ENCODE results near the gene PXDN.
A peak's percentile ranks its signal among the peaks of the same experiment; 100 is the strongest.

Gene PXDN

DNA sequence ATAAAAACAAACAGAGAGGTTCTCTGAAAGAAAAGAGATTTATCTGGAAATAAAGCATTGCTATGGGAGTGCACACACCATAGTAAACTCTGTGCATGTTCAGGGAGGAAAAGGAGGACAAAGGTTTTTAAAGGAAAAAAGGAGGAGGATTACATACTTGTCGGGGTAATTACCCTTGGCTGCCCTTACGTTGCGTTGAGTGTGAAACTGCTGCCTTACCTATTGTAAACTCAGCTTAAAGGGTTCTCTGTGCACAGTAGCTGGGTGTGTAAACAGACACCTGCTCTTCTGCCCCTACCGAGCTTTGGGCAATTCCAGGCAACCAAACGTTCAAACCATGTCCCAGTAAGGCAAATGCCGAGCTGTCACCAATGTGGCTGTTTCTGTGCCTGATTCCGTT lies 29.6 kb upstream of the PXDN start:
- no peak overlapping the region for H3K27ac ChIP-seq
- TF ChIP-seq, protein P1, sequence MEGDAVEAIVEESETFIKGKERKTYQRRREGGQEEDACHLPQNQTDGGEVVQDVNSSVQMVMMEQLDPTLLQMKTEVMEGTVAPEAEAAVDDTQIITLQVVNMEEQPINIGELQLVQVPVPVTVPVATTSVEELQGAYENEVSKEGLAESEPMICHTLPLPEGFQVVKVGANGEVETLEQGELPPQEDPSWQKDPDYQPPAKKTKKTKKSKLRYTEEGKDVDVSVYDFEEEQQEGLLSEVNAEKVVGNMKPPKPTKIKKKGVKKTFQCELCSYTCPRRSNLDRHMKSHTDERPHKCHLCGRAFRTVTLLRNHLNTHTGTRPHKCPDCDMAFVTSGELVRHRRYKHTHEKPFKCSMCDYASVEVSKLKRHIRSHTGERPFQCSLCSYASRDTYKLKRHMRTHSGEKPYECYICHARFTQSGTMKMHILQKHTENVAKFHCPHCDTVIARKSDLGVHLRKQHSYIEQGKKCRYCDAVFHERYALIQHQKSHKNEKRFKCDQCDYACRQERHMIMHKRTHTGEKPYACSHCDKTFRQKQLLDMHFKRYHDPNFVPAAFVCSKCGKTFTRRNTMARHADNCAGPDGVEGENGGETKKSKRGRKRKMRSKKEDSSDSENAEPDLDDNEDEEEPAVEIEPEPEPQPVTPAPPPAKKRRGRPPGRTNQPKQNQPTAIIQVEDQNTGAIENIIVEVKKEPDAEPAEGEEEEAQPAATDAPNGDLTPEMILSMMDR (conservative IDR thresholded peaks at IDR 0.05): no peak
- TF ChIP-seq ZFX (IDR thresholded peaks at IDR 0.05): no peak

DNA sequence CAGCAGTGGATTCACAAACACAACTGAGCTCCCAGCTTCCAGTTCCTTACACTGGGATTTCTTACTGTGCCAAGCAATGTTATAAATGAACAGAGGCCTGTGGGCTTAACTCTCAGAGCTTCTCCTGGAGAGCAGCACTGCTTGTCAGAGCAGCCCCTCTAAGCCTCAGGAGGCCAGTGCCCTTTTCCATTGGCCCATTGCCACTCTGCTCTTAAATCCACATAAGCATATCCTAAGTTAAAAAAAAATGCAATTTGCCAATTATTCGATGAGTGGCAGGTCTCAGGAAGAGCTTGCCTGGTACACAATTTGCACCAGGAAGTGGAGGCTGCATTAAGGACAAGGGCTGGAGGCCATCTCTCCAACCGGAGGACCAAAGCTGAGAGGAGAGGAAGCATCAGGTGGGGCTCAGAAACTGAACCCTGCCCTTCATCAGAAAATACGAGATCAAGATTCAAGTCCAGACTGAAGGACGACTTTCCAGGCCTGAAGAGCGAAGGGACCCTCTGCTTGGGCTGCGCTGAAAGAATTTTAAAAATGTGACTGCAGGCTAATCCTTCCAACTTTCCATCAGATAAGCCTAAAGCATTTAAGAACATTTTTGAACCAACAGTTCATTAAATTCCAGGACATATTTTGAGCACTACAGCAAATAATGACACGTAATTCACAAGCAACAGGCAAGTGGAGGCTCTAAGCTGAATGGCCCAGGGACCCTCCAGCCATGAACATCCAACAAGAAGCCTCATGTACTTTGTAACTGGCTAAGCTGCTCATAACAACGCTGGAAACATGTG lies 28.4 kb upstream of the PXDN start:
- TF ChIP-seq, protein P1 (conservative IDR thresholded peaks at IDR 0.05): no peak
- no peak for TF ChIP-seq ZFX (IDR thresholded peaks at IDR 0.05)
- H3K27ac ChIP-seq: no peak overlapping the region

DNA sequence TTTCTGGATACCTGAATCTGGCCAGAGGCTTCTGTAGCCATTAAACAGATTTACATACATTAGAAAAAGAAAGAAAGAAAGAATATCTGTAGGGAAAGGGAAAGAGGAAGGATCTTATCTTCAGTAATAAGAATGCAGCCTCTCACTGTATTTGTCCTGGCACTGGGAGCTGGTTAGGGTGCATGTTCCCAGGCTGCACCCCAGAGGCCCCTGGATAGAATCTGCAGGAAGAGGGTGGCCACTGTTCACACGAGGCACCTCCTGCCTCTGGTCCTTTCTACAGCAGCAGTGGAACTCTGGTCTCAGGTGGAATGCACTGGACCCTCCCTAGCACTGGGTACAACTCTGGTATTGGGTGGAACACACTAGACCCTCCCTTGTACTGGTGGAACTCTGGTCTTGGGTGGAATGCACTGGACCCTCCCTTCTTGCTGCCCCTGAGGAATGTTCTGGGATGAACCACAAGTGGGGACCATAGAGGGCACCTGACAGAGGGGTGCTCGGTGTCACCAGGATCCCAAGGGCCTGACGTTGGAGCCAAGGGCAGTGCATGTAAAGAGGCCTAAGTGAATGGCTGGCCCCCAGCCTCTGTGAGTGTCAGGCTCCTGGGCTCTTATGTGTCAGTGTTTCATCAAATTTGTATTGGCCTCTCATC lies 27.4 kb upstream of the PXDN start:
- TF ChIP-seq ZFX (IDR thresholded peaks at IDR 0.05): no peak
- TF ChIP-seq, protein P1 (conservative IDR thresholded peaks at IDR 0.05): no peak
- no peak overlapping the region for H3K27ac ChIP-seq

DNA sequence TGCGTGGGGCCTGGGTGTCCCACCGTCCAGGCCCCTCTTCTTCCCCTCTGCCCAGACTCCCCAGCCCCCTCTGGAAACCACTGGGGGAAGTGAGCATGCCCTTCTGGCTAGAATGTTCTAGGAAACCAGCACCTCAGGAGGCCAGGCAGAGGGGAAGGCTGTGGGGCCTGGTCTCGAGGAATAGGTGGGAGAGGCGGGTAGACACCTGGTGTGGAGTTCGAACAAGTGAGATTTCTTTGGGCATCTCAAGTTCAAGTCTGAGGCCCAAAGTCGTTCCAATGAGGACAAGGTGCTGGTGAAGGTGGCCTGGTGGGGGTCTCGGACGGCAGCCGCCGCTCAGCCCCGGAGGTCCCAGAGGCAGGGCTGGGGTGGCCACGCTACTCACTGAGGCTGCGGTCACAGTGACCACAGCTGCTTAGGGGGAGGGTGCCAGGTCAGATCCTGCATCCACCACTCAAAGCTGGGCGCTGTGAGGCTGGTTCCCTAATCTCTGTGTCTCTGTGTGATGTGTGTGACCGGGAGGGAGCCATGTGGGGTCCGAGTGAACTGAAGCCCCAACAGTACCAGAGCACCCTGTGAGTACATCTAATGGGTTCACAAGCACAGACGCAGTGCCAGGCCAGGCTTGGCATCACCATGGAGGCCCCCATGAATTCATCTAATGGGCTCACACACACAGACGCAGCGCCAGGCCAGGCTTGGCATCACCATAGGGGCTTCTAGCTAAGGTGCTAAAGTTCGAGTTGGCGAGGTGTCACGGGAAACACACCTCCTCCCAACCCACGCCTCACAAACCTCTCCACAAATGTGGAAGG lies 26.5 kb upstream of the PXDN start:
- H3K27ac ChIP-seq: no peak overlapping the region
- TF ChIP-seq ZFX (IDR thresholded peaks at IDR 0.05): no peak
- TF ChIP-seq, protein P1 (conservative IDR thresholded peaks at IDR 0.05): no peak

DNA sequence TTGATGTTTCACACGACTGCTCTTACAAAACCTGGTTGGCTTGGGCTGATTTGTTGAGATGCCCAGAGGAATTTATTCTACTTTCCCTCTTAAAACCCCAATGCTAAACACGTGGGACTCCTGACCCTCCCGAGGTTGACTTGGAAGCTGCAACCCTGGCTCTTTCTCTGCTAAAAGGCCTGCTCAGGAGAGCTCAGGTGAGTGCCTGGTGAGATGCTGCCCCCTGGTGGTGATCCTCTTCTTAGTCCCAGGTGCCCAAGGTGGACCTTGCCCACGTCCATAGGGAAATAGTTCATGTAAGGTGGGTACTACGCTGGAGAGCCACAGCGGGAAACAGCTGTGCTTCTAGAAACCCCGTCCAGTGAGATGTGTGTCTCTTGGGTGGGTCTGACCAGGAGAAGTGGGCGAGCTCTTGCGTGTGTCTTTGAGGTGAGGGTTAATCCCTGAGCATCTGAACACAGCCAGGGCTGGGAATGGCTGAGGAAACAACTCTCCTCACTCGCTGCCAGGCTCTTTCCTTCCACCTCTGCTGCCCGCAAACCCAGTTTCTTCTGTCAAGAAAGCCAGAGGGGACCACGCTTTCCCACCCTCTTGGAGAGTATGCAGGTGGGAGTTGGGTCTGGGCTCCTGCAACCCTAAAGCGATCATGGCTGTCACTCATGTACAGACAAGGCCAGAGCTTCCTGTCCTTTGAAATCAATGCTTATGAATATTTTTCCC lies 25.5 kb upstream of the PXDN start:
- no peak overlapping the region for H3K27ac ChIP-seq
- TF ChIP-seq, protein P1 (conservative IDR thresholded peaks at IDR 0.05): peak; percentile 91
- no peak for TF ChIP-seq ZFX (IDR thresholded peaks at IDR 0.05)

DNA sequence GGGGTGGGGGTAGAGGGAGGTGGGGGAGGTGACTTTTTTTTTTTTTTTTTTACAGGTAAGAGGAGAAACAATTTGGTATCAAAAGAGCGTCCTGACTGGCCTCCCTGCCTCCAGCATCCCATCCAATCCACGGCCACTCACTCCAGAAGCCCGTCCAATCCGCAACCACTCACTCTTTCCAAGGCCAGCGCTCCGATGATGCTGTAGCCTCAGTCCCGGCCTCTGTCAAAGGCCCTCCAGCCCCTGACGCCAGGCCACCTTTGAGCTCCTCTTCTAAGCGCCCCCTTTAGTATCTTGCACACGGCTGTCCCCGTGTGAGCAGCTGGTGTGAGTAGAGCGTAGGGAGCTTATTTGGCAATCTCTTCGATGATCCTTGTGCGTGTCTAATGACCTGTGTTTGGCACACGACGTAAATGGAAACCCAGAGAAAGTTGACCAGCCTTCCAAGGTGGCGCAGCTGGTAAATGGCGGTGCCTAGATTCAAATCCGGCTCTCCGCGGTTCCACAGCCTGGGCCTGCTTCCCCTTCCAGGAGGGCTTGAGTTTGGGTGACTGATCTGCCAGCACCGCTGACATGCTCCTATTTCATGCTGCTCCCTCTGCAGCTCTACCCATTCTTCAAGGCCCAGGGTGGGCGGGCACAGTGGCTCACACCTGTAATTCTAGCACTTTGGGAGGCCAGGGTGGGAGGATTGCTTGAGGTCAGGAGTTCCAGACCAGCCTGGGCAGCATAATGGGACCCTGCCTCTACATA lies 23.8 kb upstream of the PXDN start:
- no peak for TF ChIP-seq ZFX (IDR thresholded peaks at IDR 0.05)
- TF ChIP-seq, protein P1 (conservative IDR thresholded peaks at IDR 0.05): no peak
- no peak overlapping the region for H3K27ac ChIP-seq

Data from C4-2B (cell line).